Ectodermal cell (in vitro differentiated cells): ENCODE data around the gene THBS2.

Source experiments
- H3K27ac ChIP-seq: 2 replicates; pipeline ENCODE4 v1.7.0; 2013; ENCODE audit warnings: mild to moderate bottlenecking, low read depth, low read length; ENCODE audit not compliant: insufficient read depth, poor library complexity, severe bottlenecking
- H3K27me3 ChIP-seq: 2 replicates; pipeline ENCODE4 v1.7.0; 2013; ENCODE audit warnings: mild to moderate bottlenecking, low read length; ENCODE audit not compliant: insufficient read depth, control insufficient read depth, poor library complexity, severe bottlenecking
- H3K36me3 ChIP-seq: one replicate; pipeline ENCODE4 v1.7.0; 2013; ENCODE audit warnings: low read length; ENCODE audit not compliant: control insufficient read depth, insufficient read depth
- H3K4me1 ChIP-seq: one replicate; pipeline ENCODE4 v1.7.0; 2013; ENCODE audit warnings: low read length; ENCODE audit not compliant: control insufficient read depth, insufficient read depth
- H3K4me3 ChIP-seq: 2 replicates; pipeline ENCODE4 v1.7.0; 2013; ENCODE audit warnings: low read depth, low read length, control low read depth; ENCODE audit not compliant: insufficient read depth
- H3K9me3 ChIP-seq: 2 replicates; pipeline ENCODE4 v1.7.0; 2013; ENCODE audit warnings: mild to moderate bottlenecking, low read length, moderate library complexity; ENCODE audit not compliant: control insufficient read depth
- WGBS, 2 experiments: methylation state at CpG; one replicate each; pipeline ENCODE4 v1.1.7; 2013; ENCODE audit warnings: missing lambda C conversion rate in 2 of 2; 5-methylcytosine and 5-hydroxymethylcytosine counted together

Gene THBS2

DNA sequence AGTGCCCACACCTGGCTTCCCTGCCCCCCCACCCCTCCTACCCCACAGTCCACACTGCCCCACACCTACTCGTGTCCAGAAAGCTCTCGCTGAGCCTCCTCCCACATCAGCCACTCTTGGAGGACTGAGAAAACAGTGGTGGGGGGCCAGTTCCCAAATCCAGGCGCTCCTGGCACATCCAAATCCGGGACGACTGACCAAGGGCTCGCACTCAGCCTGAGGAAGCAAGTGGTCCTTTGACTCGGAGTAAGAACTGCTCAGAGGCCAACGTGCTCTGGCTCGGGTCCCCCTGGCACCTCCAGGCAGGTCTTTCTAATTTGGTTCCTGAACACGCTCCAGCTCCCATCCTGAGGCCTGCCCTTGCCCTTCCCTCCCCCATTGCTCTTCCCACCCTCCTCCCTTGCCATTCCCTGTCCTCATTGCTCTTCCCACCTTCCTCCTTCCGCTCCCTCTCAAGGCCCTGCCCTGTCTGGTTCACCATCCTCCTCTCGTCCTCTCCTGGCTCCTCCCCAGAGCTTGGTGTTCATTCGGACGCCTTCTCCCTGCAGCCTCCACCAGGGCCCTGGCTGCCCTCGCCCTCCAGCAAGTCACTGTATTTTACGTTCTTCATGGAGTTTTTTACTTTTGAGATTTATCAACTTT, 83.6 kb downstream of the THBS2 start:
- no peak overlapping the region for H3K4me3 ChIP-seq
- H3K4me1 ChIP-seq: no peaks in the 10 kb centered on the region
- H3K27me3 ChIP-seq: no peaks in the 10 kb centered on the region
- no peaks in the 10 kb centered on the region for H3K36me3 ChIP-seq
- WGBS, 2 experiments: 92% methylated on average over 16 of the region's 16 CpGs
- H3K9me3 ChIP-seq: no peaks in the 10 kb centered on the region
- H3K27ac ChIP-seq: no peak overlapping the region

DNA sequence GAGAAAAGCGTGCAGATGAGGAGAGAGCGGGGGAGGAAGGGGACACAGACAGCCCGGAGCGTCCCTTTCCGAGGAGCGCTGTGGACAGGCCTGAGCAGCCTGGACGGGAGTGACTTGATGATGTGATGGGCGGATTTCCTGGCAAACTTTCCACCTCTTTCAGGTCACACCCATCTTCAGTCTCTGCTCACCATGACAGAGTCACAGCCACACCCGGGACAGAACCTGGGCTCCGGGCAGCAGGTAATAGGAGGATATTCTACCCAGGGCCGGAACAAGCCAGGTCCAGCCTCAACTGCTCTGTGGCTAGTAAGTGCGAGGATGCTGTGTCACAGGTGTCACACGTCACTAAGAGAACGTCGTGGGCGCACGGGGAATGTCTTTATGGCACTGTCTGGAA, 84.3 kb downstream of the THBS2 start:
- 91 to 92% methylated on average over 17 of the region's 17 CpGs for WGBS, 2 experiments
- no peaks in the 10 kb centered on the region for H3K27me3 ChIP-seq
- H3K9me3 ChIP-seq: no peaks in the 10 kb centered on the region
- no peak overlapping the region for H3K4me3 ChIP-seq
- no peaks in the 10 kb centered on the region for H3K36me3 ChIP-seq
- H3K4me1 ChIP-seq: no peaks in the 10 kb centered on the region
- no peak overlapping the region for H3K27ac ChIP-seq

DNA sequence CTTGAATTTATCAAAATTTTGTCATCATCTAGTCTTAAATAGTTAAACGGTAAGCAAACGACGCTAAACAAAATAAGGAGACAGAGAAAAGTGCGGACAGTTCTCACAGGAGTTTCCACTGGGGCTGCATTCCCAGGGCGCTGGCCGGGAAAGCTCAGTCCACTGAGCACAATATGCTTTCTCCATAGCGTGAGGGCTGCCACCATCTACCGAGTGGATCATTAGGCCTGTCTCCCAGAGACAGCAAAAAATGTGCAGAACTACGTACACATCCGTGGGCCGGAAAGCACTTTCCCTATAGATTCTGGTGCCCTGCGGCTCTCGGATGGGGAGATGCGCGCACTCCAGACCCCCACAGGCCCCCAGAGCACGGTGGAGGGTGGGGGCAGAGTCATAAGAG, 84.9 kb downstream of the THBS2 start:
- Histone ChIP-seq H3K4me3 (no peak overlapping the region), H3K36me3 (no peaks in the 10 kb centered on the region), H3K27me3 (no peaks in the 10 kb centered on the region), H3K9me3 (no peaks in the 10 kb centered on the region), H3K27ac (no peak overlapping the region), H3K4me1 (no peaks in the 10 kb centered on the region)
- 89 to 94% methylated on average over 15 to 16 of the region's 16 CpGs for WGBS, 2 experiments

DNA sequence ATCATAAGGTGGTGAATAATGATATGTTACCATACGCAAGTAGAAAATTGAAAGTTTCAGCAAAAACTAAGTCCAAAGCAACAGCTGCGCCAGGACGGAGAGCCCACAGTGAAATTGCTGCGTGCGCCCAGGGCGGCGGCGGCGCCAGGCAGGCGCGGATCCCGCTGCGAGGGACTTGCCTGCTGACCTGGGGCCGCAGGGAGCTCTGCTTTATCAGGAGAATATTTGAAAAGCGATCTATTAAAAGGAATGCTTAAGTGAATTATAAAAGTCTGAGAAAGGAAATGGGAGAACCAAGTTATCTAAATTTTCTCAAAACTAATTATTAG, 85.4 kb downstream of the THBS2 start:
- 96% methylated on average over 15 of the region's 15 CpGs for WGBS, 2 experiments

DNA sequence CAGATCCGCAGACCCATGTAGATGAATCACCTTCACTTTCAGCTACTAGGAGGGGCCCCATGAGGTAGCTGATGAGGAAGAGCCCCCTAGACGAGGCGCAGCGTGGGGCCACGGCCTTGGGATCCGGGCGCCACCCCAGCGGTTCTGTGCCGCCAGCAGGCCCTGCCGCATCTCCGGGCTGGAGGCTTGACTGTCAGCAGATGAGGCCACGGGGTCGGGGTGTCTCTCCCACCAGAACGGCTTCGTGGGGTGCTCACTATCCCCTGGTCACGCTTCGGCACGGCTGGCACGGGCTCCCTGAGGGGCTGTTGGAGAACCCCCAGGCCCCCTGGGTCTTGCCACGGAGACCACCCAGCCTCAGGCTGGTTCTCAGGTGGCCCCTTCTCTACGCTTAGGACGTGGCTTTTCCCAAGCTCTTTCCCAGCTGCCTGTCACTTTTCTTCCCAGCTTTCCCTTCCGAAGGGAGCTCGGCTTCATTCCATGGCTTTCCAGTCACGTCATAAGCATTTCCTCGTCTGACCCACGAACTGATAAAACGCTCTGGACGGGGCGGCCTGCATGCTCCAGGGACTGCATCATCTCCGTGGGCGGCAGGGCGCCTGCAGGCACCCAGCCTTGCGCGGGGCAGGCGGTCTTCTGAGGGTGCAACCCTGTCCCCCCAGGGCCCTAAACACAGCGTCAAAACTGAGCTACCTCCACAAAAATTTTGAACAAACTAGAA, 85.9 kb downstream of the THBS2 start:
- Histone ChIP-seq H3K9me3 (no peaks in the 10 kb centered on the region), H3K27ac (no peak overlapping the region), H3K4me3 (no peak overlapping the region), H3K27me3 (no peaks in the 10 kb centered on the region), H3K36me3 (no peaks in the 10 kb centered on the region), H3K4me1 (no peaks in the 10 kb centered on the region)
- WGBS, 2 experiments: 94% methylated on average over 37 of the region's 37 CpGs

More for the DNA sequence above, 85.4 kb downstream of the THBS2 start:
- no peaks in the 10 kb centered on the region for H3K27me3 ChIP-seq
- H3K4me1 ChIP-seq: no peaks in the 10 kb centered on the region
- H3K27ac ChIP-seq: no peak overlapping the region
- H3K9me3 ChIP-seq: no peaks in the 10 kb centered on the region
- no peak overlapping the region for H3K4me3 ChIP-seq
- no peaks in the 10 kb centered on the region for H3K36me3 ChIP-seq

DNA sequence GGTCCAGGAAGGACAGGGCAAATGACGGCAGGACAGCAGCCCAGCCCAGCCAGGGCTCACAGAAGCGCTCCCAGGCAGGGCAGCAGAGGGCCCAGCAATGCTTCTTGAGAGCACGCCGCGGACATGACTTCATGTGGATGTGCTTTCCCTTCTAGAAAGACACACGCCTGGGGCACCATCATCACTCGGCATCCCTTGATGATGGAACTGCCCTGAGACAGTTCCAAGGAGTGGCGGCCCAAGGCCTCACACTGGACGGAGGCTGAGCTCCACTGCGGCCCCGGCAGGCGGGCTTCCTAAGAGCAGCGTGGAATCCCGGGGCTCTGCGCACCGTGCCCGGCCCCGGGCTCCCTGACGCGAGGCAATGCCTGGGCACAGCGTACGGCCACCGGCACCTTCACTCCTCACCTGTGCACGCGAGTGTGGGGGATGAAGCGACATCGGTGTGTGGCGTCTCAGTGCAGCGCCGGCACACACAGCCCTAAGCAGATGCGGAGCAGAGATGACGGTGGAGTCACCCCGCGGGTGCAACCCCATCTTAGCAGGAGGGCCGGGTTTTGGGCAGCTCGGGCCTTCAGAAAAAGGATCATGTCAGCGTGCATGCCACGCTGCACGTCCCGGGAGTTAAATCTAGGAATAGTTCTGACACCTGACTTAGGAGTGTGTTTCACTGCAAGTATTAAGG, 86.6 kb downstream of the THBS2 start:
- H3K36me3 ChIP-seq: no peaks in the 10 kb centered on the region
- 95% methylated on average over 40 of the region's 40 CpGs for WGBS, 2 experiments
- no peaks in the 10 kb centered on the region for H3K4me1 ChIP-seq
- no peaks in the 10 kb centered on the region for H3K9me3 ChIP-seq
- no peaks in the 10 kb centered on the region for H3K27me3 ChIP-seq
- H3K27ac ChIP-seq: no peak overlapping the region
- no peak overlapping the region for H3K4me3 ChIP-seq
